ENCODE data around the gene ENTHD1. TPM values are rescaled to one million over a fixed set of nuclear protein-coding genes. Genes with fewer than 3 reads are reported as not detected.

ENTHD1 gene
- total and polyA plus RNA-seq, 9 of the 15 experiments (the other 6 are each of a cell fraction or from before 2014, with no cell fraction given): 0.13 to 0.98 (median 0.35) TPM

DNA sequence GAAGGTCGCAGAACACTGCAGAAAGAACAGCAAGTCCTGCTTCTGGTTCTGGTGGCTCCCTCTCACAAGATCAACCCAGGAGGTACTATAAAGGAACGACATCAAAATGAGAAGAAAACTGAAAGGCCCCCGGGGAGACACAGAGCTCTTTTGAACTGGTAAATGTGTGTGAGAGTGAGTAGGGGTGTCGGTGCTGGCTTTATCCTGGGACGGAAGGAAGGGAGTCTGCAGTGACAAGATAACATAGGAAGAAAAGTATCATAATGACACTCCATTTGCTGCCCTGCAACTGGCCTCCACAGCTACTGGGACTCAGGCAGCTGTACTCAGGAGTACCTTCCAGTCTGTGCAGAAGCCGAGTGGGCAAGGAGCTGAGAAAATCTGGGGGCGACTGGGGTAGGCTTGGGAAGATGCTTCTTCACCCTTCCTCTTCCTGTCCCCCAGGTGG lies 60.9 kb downstream of the ENTHD1 start (continued):
- TF ChIP-seq ZNF146 (CRISPR knock-in tag; IDR thresholded peaks at IDR 0.05; ENCODE audit: unreplicated experiment) (no peak), ARID1B (IDR thresholded peaks at IDR 0.05) (peak; percentile 93), ZNF561 (CRISPR knock-in tag; conservative IDR thresholded peaks at IDR 0.05) (no peak), L3MBTL2 (IDR thresholded peaks at IDR 0.05) (no peak), TSC22D4 (tag; IDR thresholded peaks at IDR 0.05) (no peak), CTBP1 (IDR thresholded peaks at IDR 0.05; ENCODE audit: borderline replicate concordance) (0 out of 2 replicates have a peak, but pooled peaks have one; percentile 34), HIVEP1 (CRISPR knock-in tag; IDR thresholded peaks at IDR 0.05) (no peak), ZNF551 (CRISPR knock-in tag; IDR thresholded peaks at IDR 0.05) (no peak), ZNF507 (tag; conservative IDR thresholded peaks at IDR 0.05) (no peak), HEY1 (CRISPR knock-in tag; IDR thresholded peaks at IDR 0.05; ENCODE audit: borderline replicate concordance) (no peak), ARHGAP35 (IDR thresholded peaks at IDR 0.05; ENCODE audit: partially characterized antibody) (no peak), ZNF699 (CRISPR knock-in tag; IDR thresholded peaks at IDR 0.05; ENCODE audit: insufficient replicate concordance) (no peak), SP2 (IDR thresholded peaks at IDR 0.05; ENCODE audit: extremely low read depth, low read depth, low read length, poor library complexity, severe bottlenecking) (no peak), CTCF (IDR thresholded peaks at IDR 0.05 in 2 of 3, conservative IDR thresholded peaks at IDR 0.05 in 1 of 3; ENCODE audit: insufficient read depth in 2 of 3, low read depth in 1 of 3, low read length in 3 of 3) (no peak), PTRF (tag; IDR thresholded peaks at IDR 0.05) (no peak)
- TF ChIP-seq, protein P1, sequence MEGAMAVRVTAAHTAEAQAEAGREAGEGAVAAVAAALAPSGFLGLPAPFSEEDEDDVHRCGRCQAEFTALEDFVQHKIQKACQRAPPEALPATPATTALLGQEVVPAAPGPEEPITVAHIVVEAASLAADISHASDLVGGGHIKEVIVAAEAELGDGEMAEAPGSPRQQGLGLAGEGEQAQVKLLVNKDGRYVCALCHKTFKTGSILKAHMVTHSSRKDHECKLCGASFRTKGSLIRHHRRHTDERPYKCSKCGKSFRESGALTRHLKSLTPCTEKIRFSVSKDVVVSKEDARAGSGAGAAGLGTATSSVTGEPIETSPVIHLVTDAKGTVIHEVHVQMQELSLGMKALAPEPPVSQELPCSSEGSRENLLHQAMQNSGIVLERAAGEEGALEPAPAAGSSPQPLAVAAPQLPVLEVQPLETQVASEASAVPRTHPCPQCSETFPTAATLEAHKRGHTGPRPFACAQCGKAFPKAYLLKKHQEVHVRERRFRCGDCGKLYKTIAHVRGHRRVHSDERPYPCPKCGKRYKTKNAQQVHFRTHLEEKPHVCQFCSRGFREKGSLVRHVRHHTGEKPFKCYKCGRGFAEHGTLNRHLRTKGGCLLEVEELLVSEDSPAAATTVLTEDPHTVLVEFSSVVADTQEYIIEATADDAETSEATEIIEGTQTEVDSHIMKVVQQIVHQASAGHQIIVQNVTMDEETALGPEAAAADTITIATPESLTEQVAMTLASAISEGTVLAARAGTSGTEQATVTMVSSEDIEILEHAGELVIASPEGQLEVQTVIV (CRISPR knock-in tag; IDR thresholded peaks at IDR 0.05; ENCODE audit: borderline replicate concordance): no peak
- TF ChIP-seq, protein P2, sequence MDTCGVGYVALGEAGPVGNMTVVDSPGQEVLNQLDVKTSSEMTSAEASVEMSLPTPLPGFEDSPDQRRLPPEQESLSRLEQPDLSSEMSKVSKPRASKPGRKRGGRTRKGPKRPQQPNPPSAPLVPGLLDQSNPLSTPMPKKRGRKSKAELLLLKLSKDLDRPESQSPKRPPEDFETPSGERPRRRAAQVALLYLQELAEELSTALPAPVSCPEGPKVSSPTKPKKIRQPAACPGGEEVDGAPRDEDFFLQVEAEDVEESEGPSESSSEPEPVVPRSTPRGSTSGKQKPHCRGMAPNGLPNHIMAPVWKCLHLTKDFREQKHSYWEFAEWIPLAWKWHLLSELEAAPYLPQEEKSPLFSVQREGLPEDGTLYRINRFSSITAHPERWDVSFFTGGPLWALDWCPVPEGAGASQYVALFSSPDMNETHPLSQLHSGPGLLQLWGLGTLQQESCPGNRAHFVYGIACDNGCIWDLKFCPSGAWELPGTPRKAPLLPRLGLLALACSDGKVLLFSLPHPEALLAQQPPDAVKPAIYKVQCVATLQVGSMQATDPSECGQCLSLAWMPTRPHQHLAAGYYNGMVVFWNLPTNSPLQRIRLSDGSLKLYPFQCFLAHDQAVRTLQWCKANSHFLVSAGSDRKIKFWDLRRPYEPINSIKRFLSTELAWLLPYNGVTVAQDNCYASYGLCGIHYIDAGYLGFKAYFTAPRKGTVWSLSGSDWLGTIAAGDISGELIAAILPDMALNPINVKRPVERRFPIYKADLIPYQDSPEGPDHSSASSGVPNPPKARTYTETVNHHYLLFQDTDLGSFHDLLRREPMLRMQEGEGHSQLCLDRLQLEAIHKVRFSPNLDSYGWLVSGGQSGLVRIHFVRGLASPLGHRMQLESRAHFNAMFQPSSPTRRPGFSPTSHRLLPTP (IDR thresholded peaks at IDR 0.05; ENCODE audit: borderline replicate concordance, extremely low read depth, insufficient read length): no peak
- TF ChIP-seq, protein P3, sequence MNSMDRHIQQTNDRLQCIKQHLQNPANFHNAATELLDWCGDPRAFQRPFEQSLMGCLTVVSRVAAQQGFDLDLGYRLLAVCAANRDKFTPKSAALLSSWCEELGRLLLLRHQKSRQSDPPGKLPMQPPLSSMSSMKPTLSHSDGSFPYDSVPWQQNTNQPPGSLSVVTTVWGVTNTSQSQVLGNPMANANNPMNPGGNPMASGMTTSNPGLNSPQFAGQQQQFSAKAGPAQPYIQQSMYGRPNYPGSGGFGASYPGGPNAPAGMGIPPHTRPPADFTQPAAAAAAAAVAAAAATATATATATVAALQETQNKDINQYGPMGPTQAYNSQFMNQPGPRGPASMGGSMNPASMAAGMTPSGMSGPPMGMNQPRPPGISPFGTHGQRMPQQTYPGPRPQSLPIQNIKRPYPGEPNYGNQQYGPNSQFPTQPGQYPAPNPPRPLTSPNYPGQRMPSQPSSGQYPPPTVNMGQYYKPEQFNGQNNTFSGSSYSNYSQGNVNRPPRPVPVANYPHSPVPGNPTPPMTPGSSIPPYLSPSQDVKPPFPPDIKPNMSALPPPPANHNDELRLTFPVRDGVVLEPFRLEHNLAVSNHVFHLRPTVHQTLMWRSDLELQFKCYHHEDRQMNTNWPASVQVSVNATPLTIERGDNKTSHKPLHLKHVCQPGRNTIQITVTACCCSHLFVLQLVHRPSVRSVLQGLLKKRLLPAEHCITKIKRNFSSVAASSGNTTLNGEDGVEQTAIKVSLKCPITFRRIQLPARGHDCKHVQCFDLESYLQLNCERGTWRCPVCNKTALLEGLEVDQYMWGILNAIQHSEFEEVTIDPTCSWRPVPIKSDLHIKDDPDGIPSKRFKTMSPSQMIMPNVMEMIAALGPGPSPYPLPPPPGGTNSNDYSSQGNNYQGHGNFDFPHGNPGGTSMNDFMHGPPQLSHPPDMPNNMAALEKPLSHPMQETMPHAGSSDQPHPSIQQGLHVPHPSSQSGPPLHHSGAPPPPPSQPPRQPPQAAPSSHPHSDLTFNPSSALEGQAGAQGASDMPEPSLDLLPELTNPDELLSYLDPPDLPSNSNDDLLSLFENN (IDR thresholded peaks at IDR 0.05; ENCODE audit: low read depth in 2 of 2, low read length in 2 of 2): peak in 1 of 2 experiments; percentile 82; a peak in 1 of 4 replicates

Measured in K562 (cell line).